HG03064 (cell line): ENCODE measurements around the gene ESPL1.

ENCODE experiments used
- ATAC-seq: cut with Tn5 transposase; IDR thresholded peaks from one replicate; pipeline ENCODE4 v1.9.1; 2021; ENCODE audit warnings: low read depth; ENCODE audit not compliant: unreplicated experiment

The ESPL1 gene

DNA sequence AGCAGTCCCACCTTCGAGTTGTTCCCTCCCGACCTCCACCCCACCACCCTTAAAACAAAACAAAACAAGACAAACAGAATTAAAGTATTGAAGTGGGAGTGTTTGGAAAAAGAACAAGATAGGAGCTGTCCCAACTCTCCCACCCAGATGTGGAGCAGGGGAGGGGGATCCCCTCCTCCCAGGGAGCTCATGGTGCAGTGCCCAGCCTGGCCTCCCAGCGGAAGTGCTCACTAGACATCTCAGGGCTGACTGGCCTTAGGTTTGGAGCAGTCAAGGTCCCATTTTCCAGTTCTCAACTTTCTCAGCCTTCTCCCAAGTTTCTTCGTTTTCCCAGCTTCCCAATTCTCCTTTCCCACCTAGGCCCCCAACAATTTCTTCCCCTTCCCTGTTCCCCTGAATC, 65.2 kb downstream of the ESPL1 start:
- no peak for ATAC-seq

DNA sequence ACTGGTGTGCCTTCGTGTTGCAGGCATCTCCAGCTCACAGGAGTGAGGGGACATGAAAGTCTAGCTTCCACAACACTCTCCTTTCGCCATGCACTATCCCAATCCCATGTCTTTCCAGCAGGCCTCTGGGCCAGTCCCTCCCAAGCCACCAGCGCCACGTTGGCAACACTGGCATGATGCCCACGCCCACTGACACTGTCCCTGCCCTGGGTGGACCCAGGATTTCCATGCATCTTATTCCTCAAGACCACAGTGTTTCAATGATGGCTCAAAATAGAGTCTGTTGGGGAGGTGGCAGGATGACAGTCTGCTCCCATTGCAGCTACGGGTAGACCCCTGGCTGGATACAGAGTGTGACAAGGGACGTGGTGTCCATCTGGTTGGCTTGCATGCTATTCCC, 65.7 kb downstream of the ESPL1 start:
- ATAC-seq: no peak

DNA sequence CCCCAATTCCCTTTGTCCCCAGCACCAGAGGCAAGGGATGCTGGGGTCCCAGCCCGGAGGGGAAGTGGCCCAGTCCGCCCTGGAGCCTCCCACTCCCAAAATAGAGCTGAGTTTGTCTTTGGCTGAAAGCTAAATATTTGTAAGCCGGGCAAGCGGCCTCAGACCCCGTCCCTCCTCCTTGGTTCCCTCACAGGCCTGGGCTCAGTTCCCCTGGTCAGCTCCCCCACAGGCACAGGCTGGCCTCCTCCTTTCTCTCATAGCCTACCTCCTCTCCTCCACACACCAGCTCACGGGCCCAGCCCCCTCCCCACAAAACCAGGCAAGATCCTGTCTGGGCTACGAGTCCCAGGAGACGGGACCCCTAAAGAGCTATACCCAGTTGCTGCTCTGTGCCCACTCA, 66.7 kb downstream of the ESPL1 start:
- ATAC-seq: no peak

DNA sequence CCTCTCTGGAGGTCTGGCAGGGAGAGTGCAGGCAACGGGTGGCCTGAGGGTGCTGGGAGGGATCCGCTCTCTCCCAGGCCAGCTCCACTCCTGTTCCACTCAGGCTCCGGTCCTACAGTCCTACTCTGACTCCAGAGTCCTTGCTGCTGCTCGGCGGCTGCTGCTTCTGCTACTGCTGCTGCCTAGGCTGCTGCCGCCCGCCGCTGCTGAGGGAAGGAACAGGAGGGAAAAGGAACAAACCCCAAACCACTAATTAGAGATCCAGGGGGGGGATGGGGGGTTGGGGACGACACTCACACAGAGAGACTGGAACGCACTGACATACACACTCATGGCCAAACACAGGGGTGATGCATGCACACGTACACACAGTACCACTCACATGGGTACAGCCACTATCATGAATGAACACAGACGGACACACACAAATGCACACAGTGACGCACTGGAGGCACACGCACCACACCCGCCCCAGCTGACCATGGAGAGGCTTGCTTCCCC, 68.1 kb downstream of the ESPL1 start, which contains the start of gene SP7:
TSS of gene SP7 (minus strand) at position 174 of the 501 bp plus-strand sequence. CDS start 708 bp downstream, outside the sequence.
- ATAC-seq: no peak

DNA sequence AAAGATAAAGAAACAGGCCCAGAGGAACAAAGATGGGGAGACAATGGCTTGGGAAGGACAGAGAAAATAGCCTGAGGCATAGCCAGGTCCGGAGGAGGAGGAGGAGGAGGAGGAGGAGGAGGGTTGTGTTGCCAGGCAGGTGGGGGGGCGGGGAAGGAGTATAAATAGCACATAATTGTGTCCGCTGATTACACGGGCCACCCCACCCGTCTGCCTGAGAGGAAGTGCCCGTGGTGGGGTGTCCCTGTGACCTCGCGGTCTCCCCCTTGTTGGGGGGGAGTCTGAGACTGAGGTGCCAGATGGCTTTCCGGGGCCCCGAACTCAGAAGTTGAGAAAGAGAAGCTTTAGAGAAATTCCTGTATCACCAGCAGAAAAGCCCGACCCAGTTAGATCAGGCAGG, 69.9 kb downstream of the ESPL1 start:
- no peak for ATAC-seq

DNA sequence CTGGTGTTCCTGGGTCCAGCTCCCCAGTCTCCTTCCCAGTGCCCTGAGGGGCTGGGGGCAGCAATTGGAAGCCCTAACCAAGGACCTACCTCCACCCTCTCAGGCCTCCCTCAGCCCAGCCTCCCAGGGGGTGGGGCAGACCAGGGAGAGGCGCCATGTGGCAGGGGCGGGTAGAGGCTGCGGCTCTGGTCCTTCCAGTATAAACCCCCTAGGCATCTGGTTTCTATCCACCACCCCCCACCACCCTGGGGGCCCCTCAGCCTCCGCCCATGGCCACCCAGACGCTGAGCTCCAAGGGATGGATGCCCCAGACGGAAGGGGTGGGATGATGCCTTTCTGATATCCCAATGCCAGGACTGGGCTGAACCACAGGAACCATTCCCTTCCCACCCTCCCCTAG, 70.8 kb downstream of the ESPL1 start:
- ATAC-seq: no peak

DNA sequence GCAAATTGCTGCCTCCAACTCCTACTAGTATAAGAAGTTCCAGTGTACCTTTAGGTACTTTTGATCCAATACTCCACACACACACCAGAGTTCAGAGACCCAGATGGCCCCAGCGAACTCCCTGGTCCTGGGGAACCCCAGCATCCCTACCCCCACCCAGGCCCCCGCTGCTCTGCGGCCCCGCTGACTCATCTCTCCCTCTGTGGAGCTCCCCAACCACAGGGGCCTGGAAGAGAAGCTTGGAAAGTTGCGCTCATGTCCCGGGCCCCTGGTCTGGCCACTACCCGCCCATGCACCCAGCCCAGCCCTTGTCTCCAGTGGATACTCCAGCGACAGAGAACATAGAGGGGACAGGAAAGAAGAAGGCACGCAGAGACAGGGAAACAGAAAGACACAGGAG, 72.3 kb downstream of the ESPL1 start:
- ATAC-seq: no peak
